ENCODE results near the gene F2RL3. TPM values are rescaled to one million over a fixed set of nuclear protein-coding genes. Genes with fewer than 3 reads are reported as not detected.

The F2RL3 gene
- total RNA-seq, 2 donors from 2014 or later, result 1.6 to 2.1 TPM

DNA sequence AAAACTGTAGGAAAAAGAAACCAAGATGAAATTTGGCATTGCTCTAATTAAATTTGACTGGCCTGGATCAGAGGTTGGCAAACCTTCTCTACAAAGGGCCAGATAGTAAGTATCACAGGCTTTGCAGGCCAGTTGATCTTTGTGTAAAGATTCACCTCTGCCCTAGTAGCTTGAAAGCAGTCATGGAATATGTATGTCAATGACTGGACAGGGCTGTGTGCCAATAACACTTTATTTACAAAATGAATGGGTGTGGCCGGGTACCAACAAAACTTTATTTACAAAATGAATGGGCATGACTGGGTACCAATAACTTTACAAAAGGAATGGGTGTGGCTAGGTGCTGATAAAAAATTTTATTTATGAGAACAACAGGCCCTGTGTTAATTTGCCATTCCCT, 39.6 kb upstream of the F2RL3 start:
- no peaks in the 10 kb centered on the region for H3K9me3 ChIP-seq
- peaks cover 18 to 36% of the 10 kb centered on the region in 2 donors for H3K36me3 ChIP-seq (replicated peaks in 1 of 2; ENCODE audit: insufficient read depth in 1 of 2, low read depth in 2 of 2)
- H3K27ac ChIP-seq, result no peak overlapping the region
- H3K4me3 ChIP-seq, result no peak overlapping the region
- no peak for DNase-seq
- TF ChIP-seq, protein P1, sequence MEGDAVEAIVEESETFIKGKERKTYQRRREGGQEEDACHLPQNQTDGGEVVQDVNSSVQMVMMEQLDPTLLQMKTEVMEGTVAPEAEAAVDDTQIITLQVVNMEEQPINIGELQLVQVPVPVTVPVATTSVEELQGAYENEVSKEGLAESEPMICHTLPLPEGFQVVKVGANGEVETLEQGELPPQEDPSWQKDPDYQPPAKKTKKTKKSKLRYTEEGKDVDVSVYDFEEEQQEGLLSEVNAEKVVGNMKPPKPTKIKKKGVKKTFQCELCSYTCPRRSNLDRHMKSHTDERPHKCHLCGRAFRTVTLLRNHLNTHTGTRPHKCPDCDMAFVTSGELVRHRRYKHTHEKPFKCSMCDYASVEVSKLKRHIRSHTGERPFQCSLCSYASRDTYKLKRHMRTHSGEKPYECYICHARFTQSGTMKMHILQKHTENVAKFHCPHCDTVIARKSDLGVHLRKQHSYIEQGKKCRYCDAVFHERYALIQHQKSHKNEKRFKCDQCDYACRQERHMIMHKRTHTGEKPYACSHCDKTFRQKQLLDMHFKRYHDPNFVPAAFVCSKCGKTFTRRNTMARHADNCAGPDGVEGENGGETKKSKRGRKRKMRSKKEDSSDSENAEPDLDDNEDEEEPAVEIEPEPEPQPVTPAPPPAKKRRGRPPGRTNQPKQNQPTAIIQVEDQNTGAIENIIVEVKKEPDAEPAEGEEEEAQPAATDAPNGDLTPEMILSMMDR (IDR thresholded peaks at IDR 0.05), result no peak
- TF ChIP-seq POLR2A (IDR thresholded peaks at IDR 0.05), result no peak
- no peaks in the 10 kb centered on the region for H3K4me1 ChIP-seq
- ATAC-seq, result no peak
- intact Hi-C loops (cut with DNase I), result no loop called here
- 91 to 92% methylated on average over 1 of the region's 1 CpG for WGBS, 2 donors
- H3K27me3 ChIP-seq, result no peaks in the 10 kb centered on the region

DNA sequence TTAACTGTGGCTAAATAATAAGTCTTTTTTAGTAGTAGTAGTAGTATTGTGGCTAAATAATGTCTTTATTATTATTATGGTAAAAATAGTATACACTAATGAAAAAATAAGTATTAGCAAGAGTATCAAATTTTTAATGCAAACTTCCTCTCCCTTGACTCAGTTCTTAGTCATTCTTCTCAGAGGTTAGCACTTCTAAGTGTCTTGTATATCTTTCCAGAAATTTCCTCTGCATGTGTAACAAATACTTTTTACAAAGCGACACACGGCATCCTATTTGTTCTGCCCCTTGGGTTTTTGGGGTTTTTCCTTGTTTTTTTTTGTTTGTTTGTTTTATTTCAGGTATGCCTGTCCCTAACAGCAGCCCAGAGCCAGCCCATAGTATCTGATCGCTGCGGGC, 38.7 kb upstream of the F2RL3 start:
- whole genome bisulfite sequencing, 2 donors, result 92 to 96% methylated on average over 4 of the region's 4 CpGs
- Histone ChIP-seq H3K27ac (no peak overlapping the region), H3K4me1 (no peaks in the 10 kb centered on the region), H3K4me3 (no peak overlapping the region), H3K36me3 (replicated peaks in 1 of 2; ENCODE audit: insufficient read depth in 1 of 2, low read depth in 2 of 2) (peaks cover 18 to 36% of the 10 kb centered on the region in 2 donors), H3K9me3 (no peaks in the 10 kb centered on the region), H3K27me3 (no peaks in the 10 kb centered on the region)
- TF ChIP-seq, protein P1 (IDR thresholded peaks at IDR 0.05), result no peak
- no peak for TF ChIP-seq POLR2A (IDR thresholded peaks at IDR 0.05)
- DNase-seq (no peak), ATAC-seq (no peak)
- intact Hi-C loops (cut with DNase I), result loop anchor here (5.0 kb wide), 1 partner anchor 318 kb away; no protein-coding TSS in a partner anchor

DNA sequence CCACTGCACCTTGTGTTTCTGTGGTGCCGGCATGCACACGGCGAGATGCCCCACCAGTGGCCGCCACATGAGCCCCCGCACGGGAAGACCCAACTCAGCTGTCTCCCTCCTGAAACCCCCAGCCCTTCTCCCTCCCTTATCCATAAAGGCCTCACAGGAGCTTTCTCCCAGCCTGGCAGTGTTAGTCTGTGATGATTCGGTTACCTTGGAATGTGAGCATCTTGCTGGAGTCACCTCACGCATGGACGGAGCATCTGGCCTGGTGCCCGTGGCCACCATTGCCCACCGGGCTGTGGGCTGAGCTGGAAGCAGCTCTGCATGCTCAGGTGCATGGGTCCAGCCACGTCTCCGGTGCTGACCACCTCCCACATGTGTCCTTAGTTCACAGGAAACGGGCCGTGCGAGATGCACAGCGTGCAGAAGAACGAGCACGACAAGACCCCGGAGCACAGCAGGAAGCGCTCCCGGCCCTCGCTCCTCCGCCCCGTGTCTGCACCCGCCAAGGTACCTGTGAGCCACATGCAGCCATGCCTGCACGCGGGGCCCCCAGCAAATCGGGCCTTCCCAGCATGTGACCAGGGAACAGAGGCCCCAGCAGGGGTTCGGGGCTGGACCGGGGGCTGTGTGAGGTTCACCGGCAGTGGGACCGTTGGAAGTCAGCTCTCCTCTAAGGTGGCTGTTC, 37.6 kb upstream of the F2RL3 start:
- Histone ChIP-seq H3K4me1 (no peaks in the 10 kb centered on the region), H3K4me3 (no peak overlapping the region), H3K27me3 (no peaks in the 10 kb centered on the region), H3K9me3 (no peaks in the 10 kb centered on the region), H3K36me3 (replicated peaks in 1 of 2; ENCODE audit: insufficient read depth in 1 of 2, low read depth in 2 of 2) (peaks cover 18 to 34% of the 10 kb centered on the region in 2 donors), H3K27ac (no peak overlapping the region)
- intact Hi-C loops (cut with DNase I), result loop anchor here (5.0 kb wide), 1 partner anchor 319 kb away; no protein-coding TSS in a partner anchor
- DNase-seq, result no peak
- WGBS, 2 donors, result 94 to 99% methylated on average over 20 to 33 of the region's 33 CpGs
- no peak for TF ChIP-seq POLR2A (IDR thresholded peaks at IDR 0.05)
- TF ChIP-seq, protein P1 (IDR thresholded peaks at IDR 0.05), result no peak
- ATAC-seq, result no peak

DNA sequence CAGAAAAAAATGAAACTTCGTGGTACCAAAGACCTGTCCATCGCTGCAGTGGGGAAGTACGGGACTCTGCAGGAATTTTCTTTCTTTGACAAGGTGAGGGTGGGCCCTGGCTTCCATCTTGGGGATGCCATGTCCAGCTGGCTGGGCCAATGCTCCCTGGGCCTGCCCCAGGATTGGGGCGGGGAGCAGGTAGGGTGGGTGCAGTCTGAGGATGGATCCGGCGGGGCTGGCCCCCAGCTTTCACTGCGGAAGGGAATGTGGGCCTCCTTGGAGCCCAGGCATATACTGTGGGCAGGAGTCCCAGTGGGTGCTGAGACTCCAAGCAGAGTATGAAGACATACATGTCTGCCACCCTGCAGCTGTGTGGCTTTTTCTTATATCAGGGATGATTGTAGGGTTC, 35.7 kb upstream of the F2RL3 start:
- Histone ChIP-seq H3K4me3 (no peak overlapping the region), H3K27ac (no peak overlapping the region), H3K36me3 (replicated peaks in 1 of 2; ENCODE audit: insufficient read depth in 1 of 2, low read depth in 2 of 2) (peaks cover 11 to 23% of the 10 kb centered on the region in 2 donors), H3K27me3 (no peaks in the 10 kb centered on the region), H3K9me3 (no peaks in the 10 kb centered on the region), H3K4me1 (no peaks in the 10 kb centered on the region)
- 94% methylated on average over 3 to 7 of the region's 7 CpGs for WGBS, 2 donors
- intact Hi-C loops (cut with DNase I), result loop anchor here (5.0 kb wide), 1 partner anchor 321 kb away; no protein-coding TSS in a partner anchor
- TF ChIP-seq POLR2A (IDR thresholded peaks at IDR 0.05), result no peak
- no peak for ATAC-seq
- no peak for DNase-seq

- 86 to 95% methylated on average over 9 of the region's 9 CpGs for WGBS, 2 donors
- ATAC-seq, result no peak
- no peak for DNase-seq
- H3K27me3 ChIP-seq, result no peaks in the 10 kb centered on the region
- no peaks in the 10 kb centered on the region for H3K4me1 ChIP-seq
- H3K4me3 ChIP-seq, result no peak overlapping the region
- H3K9me3 ChIP-seq, result no peaks in the 10 kb centered on the region
- peaks cover 5 to 17% of the 10 kb centered on the region in 2 donors for H3K36me3 ChIP-seq (replicated peaks in 1 of 2; ENCODE audit: insufficient read depth in 1 of 2, low read depth in 2 of 2)
- TF ChIP-seq, protein P1 (IDR thresholded peaks at IDR 0.05), result no peak
- no peak for TF ChIP-seq POLR2A (IDR thresholded peaks at IDR 0.05)
- no peak overlapping the region for H3K27ac ChIP-seq
- intact Hi-C loops (cut with DNase I), result no loop called here
These were observed 32.7 kb upstream of the F2RL3 start for GRCh38 chr19:16856091-16856490.
